Measurements from ENCODE around the gene HTR3D.

DNA sequence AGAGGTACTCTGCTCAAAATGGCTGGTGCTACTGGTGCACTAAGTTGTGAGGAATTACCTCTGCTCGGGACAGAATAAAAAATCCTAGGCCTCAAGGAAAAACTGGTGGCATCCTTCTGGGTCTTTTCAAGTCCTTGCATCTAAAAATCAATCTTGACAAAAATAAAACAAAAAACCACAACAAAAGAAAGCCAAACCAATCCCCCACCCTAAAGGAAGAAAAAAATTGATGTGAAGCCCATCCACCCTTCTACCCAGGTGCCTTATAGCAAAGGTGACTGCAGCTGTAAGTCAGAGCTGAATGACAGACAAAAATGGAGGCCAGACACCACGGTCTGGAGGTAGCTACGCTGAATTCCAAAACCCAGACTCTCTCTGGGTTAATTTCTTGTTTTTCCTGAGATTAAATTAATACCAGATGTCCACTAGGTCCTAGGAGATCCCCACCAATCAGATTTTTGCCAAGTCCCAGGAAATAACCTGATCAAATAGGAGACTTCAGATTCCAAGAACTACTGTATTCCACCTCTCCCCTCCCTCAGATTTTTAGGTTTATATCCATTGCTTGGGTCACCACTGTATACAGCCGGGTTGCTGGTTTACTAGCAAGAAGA is 47.3 kb upstream of the HTR3D start:
- TF ChIP-seq POLR2AphosphoS5 (IDR thresholded peaks at IDR 0.05; ENCODE audit: low read depth, low read length) (no peak), TAF1 (IDR thresholded peaks at IDR 0.05; ENCODE audit: borderline replicate concordance, insufficient read depth, low read length) (no peak), SIN3A (IDR thresholded peaks at IDR 0.05; ENCODE audit: borderline replicate concordance, insufficient read depth, low read length) (no peak)
